Mucosa of stomach (tissue), 1 donor: ENCODE data around the gene TNNT3.

Source experiments
- H3K27me3 ChIP-seq: one replicate; pipeline ENCODE4 v1.7.0; 2013; ENCODE audit warnings: mild to moderate bottlenecking, low read length; ENCODE audit not compliant: control insufficient read depth, insufficient read depth
- H3K36me3 ChIP-seq: one replicate; pipeline ENCODE4 v1.7.0; 2013; ENCODE audit warnings: low read length; ENCODE audit not compliant: control insufficient read depth, insufficient read depth
- H3K4me1 ChIP-seq: one replicate; pipeline ENCODE4 v1.7.0; 2013; ENCODE audit warnings: mild to moderate bottlenecking, low read length; ENCODE audit not compliant: control insufficient read depth, insufficient read depth
- H3K4me3 ChIP-seq: one replicate; pipeline ENCODE4 v1.7.0; 2013; ENCODE audit warnings: low read length
- H3K9ac ChIP-seq: one replicate; pipeline ENCODE4 v1.7.0; 2013; ENCODE audit warnings: mild to moderate bottlenecking, low read length, moderate library complexity
- H3K9me3 ChIP-seq: one replicate; pipeline ENCODE4 v1.7.0; 2013; ENCODE audit warnings: mild to moderate bottlenecking, low read length, moderate library complexity; ENCODE audit not compliant: control insufficient read depth
- donor health status: Pancreatic carcinoma.

Gene TNNT3

GRCh38 chr11:1929621-1930461 is 10.3 kb downstream of the TNNT3 start:
- H3K9me3 ChIP-seq: no peaks in the 10 kb centered on the region
- H3K4me1 ChIP-seq: no peaks in the 10 kb centered on the region
- no peaks in the 10 kb centered on the region for H3K36me3 ChIP-seq
- H3K27me3 ChIP-seq: peaks cover 2% of the 10 kb centered on the region
- H3K4me3 ChIP-seq: no peak overlapping the region
- no peak overlapping the region for H3K9ac ChIP-seq

GRCh38 chr11:1930462-1930830 is 10.9 kb downstream of the TNNT3 start:
- Histone ChIP-seq H3K27me3 (peaks cover 2% of the 10 kb centered on the region), H3K4me3 (no peak overlapping the region), H3K36me3 (no peaks in the 10 kb centered on the region), H3K9me3 (no peaks in the 10 kb centered on the region), H3K4me1 (no peaks in the 10 kb centered on the region), H3K9ac (no peak overlapping the region)

GRCh38 chr11:1931341-1932104 is 12.0 kb downstream of the TNNT3 start:
- Histone ChIP-seq H3K9me3 (no peaks in the 10 kb centered on the region), H3K9ac (no peak overlapping the region), H3K4me3 (no peak overlapping the region), H3K4me1 (no peaks in the 10 kb centered on the region), H3K36me3 (no peaks in the 10 kb centered on the region), H3K27me3 (no peaks in the 10 kb centered on the region)

GRCh38 chr11:1932105-1932480 is 12.6 kb downstream of the TNNT3 start:
- H3K9ac ChIP-seq: no peak overlapping the region
- no peaks in the 10 kb centered on the region for H3K36me3 ChIP-seq
- no peaks in the 10 kb centered on the region for H3K4me1 ChIP-seq
- no peaks in the 10 kb centered on the region for H3K27me3 ChIP-seq
- H3K4me3 ChIP-seq: no peak overlapping the region
- no peaks in the 10 kb centered on the region for H3K9me3 ChIP-seq

- H3K36me3 ChIP-seq: no peaks in the 10 kb centered on the region
- H3K9ac ChIP-seq: no peak overlapping the region
- no peak overlapping the region for H3K4me3 ChIP-seq
- H3K9me3 ChIP-seq: no peaks in the 10 kb centered on the region
- no peaks in the 10 kb centered on the region for H3K4me1 ChIP-seq
- no peaks in the 10 kb centered on the region for H3K27me3 ChIP-seq
Observed at GRCh38 chr11:1932681-1933080, 13.2 kb downstream of the TNNT3 start.

- Histone ChIP-seq H3K4me1 (no peaks in the 10 kb centered on the region), H3K9me3 (no peaks in the 10 kb centered on the region), H3K36me3 (no peaks in the 10 kb centered on the region), H3K27me3 (no peaks in the 10 kb centered on the region), H3K9ac (no peak overlapping the region), H3K4me3 (no peak overlapping the region)
Observed at GRCh38 chr11:1933416-1934334, 14.2 kb downstream of the TNNT3 start.

GRCh38 chr11:1934335-1935155 is 15.0 kb downstream of the TNNT3 start:
- Histone ChIP-seq H3K9me3 (no peaks in the 10 kb centered on the region), H3K9ac (no peak overlapping the region), H3K4me3 (no peak overlapping the region), H3K27me3 (no peaks in the 10 kb centered on the region), H3K36me3 (no peaks in the 10 kb centered on the region), H3K4me1 (no peaks in the 10 kb centered on the region)

- Histone ChIP-seq H3K4me3 (no peak overlapping the region), H3K9ac (no peak overlapping the region), H3K9me3 (no peaks in the 10 kb centered on the region), H3K36me3 (no peaks in the 10 kb centered on the region), H3K4me1 (no peaks in the 10 kb centered on the region), H3K27me3 (no peaks in the 10 kb centered on the region)
Observed at GRCh38 chr11:1935156-1936071, 15.9 kb downstream of the TNNT3 start.

- Histone ChIP-seq H3K4me1 (no peaks in the 10 kb centered on the region), H3K9ac (no peak overlapping the region), H3K9me3 (no peaks in the 10 kb centered on the region), H3K27me3 (no peaks in the 10 kb centered on the region), H3K4me3 (no peak overlapping the region), H3K36me3 (no peaks in the 10 kb centered on the region)
Observed at GRCh38 chr11:1936072-1936780, 16.7 kb downstream of the TNNT3 start.

- Histone ChIP-seq H3K36me3 (no peaks in the 10 kb centered on the region), H3K27me3 (no peaks in the 10 kb centered on the region), H3K9me3 (no peaks in the 10 kb centered on the region), H3K4me1 (no peaks in the 10 kb centered on the region), H3K9ac (no peak overlapping the region), H3K4me3 (no peak overlapping the region)
Observed at GRCh38 chr11:1936781-1937615, 17.5 kb downstream of the TNNT3 start.
